Retinal pigment epithelial cell (primary cell): Measurements from ENCODE around the gene RTP3.

Source experiments
- DNase-seq: peaks from one replicate; pipeline ENCODE4 v3.0.0-alpha.2; 2010; ENCODE audit warnings: low read depth
- H3K4me3 ChIP-seq: 2 replicates; pipeline ENCODE4 v1.5.1; 2011; ENCODE audit warnings: mild to moderate bottlenecking, low read length, control low read depth, moderate library complexity
- CTCF ChIP-seq: conservative IDR thresholded peaks from 2 replicates; pipeline ENCODE4 v1.5.1; 2011; ENCODE audit warnings: low read depth, low read length, control low read depth, inconsistent platforms

Gene RTP3

DNA sequence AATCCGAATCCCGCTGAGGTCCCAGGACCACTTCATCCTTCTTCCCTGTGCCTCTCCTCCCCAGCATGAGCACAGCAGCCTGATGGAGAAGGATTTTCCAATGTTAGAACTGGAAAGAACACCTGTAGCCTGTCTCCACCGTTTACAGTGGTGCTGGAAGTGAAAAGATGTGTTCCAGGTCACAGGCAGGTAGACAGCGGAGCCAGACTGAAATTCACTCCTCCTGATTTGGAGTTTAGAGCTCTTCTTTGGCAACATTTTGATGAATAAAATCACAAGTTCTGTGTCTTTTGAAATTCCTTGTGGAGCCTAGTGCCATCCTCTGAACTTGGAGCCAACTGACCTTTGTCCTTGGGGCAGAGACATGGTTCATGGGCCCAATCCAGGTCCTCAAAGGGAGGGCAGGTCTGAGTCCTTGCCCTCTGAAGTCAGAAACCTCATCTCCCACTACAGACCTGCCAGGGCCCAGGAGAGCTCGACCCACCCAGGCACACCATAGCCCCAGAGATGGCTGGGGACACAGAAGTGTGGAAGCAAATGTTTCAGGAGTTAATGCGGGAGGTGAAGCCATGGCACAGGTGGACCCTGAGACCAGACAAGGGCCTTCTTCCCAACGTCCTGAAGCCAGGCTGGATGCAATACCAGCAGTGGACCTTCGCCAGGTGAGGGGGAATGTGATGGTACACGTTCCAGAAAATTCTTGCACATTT, at the start of gene RTP3:
RTP3 (plus strand) TSS at position 421 of the 710 bp plus-strand sequence; CDS start at position 508, 87 bp downstream.
- H3K4me3 ChIP-seq, result no peak within 1 kb of the TSS
- TF ChIP-seq CTCF, result no peak
- DNase-seq, result no peak

DNA sequence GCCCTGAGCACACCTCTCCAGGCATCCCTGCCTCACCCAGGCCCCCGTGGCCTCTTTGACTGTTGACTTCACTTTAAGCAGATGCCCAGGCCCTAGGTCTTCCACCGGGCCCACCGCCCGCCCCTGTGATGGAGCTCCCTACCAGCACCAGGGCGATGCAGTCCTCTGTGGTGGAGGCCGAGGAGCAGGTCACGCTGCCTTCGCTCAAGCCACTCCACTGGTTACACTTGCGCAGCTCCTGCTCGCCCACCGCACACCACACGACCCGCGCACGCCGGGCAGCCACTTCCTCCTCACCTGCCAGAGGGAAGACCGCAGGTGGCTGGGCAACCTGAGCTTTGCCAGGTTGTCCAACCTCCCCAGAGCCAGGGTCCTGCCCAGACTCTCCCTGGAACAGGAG, 49.1 kb upstream of the RTP3 start:
- no peak for DNase-seq
- no peak overlapping the region for H3K4me3 ChIP-seq
- no peak for TF ChIP-seq CTCF

DNA sequence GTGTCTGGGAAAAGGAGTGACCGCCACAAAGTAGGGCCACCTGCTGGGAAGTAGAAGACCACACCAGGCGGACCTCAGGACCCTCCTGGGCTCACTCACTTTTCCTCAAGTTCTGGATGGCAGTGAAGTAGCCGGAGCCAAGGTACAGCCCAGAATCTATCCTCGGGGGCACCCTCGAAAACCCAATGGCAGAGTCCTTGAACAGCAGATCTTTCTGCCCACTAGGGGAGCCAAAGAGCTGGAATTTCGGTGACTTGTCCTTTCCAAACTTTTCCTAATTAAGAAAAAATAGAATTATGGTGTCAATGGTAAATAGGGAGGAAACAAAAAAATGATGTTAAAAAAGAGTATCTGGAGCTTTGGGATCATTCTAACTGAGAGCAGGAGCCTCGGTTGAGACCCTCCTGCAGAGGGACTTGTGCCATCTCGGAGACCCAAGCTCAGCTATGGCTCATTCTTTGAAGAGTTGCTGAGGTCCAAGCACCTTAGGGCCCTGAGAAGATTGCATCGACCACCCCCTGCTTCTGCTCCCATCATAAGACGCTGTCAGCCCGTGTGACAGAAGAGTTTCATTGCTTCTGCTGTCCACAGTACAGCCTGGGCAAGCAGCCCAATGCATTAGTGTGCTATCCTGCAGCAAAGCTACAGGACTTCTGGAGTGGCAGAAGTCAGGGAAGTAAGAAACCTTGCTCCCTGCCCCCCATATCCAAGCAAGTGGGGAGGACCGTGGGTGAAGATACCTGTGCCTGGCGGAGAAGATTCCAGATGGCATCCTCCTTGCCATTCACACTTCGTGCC, 47.8 kb upstream of the RTP3 start:
- peak; percentile 77 for TF ChIP-seq CTCF
- no peak for DNase-seq
- no peak overlapping the region for H3K4me3 ChIP-seq

DNA sequence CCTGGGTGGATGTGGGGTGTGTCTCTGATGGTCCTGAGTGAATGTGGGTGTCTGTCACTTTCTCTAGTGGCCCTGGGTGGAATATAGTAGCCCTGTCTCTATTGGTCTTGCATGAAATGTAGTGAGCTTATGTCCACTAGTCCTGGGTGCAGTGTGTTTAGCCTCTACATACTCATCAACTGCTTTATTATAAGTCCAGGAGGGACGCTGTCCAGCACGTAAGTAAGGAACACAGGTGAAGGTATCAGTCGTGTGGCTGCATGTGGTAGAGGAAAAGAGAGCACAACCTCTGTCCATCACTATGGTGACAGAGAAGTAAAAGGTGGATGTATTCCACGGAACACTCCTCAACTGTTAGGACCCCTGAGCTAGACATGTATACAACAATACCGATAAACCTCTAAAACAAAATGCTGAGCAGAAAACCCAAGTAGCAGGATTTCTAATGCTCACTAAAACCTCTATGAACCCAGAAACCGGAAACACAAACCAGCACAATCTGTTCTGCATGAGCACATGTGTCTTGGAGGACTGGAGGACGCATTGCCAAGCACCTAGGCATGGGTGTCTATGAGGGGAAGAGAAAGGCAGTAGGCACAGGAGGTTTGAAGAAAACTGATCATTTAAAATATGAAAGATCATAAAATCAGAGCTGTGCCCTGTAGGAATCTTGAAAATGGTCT, 44.1 kb upstream of the RTP3 start:
- no peak for TF ChIP-seq CTCF
- no peak overlapping the region for H3K4me3 ChIP-seq
- DNase-seq, result no peak

- no peak for DNase-seq
- no peak overlapping the region for H3K4me3 ChIP-seq
- no peak for TF ChIP-seq CTCF
Measured at GRCh38 chr3:46454209-46454595, 43.6 kb upstream of the RTP3 start.

- TF ChIP-seq CTCF, result no peak
- no peak overlapping the region for H3K4me3 ChIP-seq
- no peak for DNase-seq
Measured at GRCh38 chr3:46454606-46455005, 43.2 kb upstream of the RTP3 start.
